Hematopoietic multipotent progenitor cell treated with erythropoietin and hydrocortisone succinate and interleukin-3 and kit ligand, for 15 days (in vitro differentiated cells): ENCODE measurements around the gene KCNAB2.
A peak's percentile ranks its signal among the peaks of the same experiment; 100 is the strongest.

ENCODE experiments used
- DNase-seq: peaks from one replicate; pipeline ENCODE4 v3.0.0-alpha.2; 2015; ENCODE audit warnings: low spot score

Gene KCNAB2

DNA sequence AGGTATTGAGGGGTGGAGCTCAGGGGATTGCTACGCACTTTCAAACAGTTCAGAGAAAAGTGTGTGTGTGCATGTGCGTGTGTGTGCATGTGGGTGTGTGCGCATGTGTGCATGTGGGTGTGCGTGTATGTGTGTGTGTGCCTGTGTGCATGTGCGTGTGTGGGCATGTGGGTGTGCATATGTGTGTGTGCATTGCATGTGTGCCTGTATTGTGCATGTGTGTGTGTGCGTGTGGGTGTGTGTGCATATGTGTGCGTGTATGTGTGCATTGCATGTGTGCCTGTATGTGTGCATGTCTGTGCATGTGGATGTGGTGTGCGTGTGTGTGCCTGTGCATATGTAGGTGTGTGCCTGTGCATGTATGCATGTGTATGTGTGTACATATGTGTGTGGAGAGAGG lies 12.6 kb upstream of the KCNAB2 start:
- DNase-seq: no peak

DNA sequence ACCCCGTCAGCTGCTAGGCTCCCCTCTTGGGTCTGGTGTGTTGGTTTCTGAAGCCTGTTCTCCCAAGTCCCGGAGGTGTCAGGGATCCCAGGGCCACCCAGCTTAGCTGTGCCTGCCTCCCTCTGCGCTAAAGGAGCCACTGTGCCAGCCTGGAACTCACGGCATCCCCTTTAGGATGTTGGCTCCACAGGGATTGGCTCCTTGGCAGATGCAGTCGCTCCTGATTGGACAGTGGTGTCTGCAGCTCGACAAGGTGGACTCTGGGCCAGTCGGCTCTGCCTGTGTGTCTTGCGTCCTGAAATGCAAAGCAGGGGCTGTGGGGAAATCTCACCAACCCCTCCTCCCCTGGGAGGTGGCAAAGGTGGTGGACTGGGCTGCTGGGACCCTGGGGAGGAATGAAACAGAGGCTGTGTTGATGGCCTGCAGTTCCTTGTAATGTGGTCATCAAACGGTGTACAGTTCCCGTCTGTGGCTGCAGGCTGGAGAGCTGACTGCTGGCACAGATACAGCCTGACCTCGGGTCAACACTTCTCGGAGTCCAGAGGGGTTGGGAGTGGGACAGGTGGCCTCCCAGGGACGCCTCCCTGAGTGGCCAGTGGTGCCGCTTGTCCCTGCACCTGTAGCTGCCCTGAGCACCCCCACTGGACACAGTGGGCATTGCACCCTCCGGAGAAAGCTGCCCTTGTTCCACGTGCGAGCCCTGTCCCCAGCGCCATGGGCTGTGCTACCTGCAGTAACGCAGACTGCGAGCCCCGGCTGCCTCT lies 11.5 kb upstream of the KCNAB2 start:
- DNase-seq: peak; percentile 10

DNA sequence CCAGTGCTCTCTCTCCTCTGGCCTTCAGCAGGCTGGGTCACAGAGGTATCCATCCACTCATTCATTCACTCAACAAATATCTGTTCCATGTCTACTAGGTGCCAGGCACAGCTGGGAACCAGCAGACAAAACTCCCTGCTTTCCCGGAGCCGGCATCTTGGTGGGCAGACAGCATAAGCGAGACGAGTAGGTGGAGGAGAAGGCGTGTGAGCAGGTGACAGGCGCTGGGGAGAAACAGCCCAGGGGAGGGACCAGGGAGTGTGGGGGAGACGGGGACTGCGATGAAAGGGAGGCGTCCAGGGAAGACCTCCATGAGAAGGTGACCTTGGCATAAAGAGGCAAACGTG lies 11.0 kb upstream of the KCNAB2 start:
- no peak for DNase-seq

DNA sequence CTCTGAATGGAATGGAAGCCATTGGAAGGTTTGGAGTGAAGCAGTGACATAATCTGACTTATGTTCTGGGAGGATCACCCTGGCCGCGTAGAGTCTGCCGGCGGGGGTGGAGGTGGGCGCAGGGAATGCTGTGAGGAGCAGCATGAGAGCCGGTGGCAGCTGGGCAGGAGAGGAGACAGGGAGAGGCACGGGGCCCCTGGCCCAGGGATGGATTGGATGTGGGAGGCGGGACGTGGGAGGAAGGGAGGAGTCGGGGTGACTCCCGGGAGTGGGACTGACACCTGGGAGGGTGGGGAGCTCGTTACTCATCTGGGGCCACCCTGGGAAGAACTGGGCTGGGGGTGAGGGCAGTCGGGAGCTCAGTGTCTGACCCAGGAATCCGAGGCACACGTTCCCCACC lies 10.4 kb upstream of the KCNAB2 start:
- DNase-seq: no peak

DNA sequence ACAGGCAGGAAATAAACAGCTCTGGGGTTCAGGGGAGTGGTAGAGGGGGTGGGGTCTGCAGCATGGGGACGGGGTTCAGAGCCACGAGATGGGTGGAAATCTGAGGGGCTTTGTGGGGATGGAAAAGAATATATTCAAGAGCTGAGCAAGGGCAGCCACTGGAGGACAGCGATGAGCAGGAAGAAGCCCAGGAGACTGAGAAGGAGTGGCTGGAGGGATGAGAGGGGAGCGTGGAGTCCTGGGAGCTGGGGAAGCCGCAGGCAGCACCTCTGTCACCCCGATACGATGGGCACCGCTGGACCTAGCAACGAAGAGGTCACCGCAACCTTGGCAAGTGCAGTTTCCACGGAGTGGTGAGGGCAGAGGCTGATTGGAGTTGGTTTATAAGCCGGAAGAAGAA lies 10.0 kb upstream of the KCNAB2 start:
- DNase-seq: no peak

DNA sequence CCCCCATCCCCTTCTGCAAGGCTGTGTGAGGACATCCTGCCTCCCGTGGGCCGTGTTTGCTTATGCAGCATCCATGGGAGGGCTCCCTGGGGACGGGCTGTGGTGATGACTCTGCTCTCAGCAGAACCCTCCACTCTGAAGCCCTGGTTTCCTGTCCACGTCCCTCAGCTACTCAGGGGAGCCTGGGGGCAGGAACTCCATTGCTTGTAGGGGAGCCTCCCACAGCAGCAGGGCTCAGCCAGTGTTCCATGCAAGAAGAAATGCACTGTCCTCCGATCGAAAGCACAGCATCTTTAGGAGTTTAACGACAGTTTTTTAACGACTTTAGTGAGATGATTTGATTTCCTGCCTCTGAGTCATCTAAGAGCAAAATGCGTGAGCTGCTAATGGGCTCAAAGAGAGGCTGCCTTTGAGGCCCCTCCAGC lies 8.3 kb upstream of the KCNAB2 start:
- no peak for DNase-seq

DNA sequence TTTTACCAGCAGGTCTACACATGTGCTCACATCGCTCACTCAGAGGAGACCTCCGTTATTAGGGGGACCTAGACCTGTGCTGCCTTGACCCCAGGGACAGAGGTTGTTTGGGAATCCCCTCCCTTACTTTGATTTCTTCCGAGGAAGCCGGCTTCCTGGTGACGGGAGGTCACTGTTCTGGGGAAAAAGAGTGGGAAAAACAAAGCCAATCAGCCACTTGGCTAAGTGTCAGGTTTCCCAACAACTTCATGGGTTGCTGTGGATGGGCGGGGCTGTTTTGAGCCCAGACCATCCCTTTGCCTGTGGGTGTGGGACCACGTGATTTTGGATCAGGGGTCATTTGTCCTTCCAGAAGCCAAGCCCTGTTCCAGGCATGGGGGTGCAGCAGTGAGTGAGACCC lies 7.1 kb upstream of the KCNAB2 start:
- no peak for DNase-seq

DNA sequence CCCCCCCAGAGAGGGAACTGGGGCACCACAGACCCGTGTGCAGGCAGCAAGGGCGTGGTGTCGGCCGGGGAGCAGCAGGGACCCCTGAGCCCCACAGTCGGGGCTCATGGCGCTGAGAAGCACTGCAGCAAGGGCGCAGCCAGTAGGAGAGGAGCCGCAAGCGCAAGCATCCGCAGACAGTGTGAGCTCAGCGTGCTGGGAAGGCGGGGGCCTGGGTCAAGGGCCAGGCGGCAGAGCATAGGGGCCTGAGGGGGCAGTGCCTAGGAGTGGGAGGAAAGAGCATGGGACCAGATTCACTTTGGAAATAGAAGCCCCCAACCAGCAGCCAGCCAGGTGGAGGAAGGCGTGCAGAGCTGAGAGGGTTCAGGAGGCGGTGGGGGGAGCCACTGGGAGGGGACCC lies 6.7 kb upstream of the KCNAB2 start:
- no peak for DNase-seq

DNA sequence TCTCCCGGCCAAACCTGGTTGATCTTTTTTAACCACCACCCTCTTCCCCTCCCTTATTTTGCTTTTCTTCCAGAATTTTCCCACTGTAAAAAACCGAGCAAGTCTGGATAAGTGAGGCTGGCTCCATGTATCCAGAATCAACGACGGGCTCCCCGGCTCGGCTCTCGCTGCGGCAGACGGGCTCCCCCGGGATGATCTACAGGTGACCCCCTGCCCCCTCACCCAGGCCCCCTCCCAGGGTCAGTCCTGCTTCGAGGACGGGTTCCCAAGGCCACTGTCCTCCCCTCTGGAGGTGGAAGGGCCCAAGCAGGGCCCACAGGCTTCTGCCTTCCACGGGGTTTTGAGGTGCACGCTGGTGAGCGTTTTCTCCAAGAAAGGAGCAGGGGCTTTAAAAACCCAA lies 5.2 kb upstream of the KCNAB2 start:
- no peak for DNase-seq

DNA sequence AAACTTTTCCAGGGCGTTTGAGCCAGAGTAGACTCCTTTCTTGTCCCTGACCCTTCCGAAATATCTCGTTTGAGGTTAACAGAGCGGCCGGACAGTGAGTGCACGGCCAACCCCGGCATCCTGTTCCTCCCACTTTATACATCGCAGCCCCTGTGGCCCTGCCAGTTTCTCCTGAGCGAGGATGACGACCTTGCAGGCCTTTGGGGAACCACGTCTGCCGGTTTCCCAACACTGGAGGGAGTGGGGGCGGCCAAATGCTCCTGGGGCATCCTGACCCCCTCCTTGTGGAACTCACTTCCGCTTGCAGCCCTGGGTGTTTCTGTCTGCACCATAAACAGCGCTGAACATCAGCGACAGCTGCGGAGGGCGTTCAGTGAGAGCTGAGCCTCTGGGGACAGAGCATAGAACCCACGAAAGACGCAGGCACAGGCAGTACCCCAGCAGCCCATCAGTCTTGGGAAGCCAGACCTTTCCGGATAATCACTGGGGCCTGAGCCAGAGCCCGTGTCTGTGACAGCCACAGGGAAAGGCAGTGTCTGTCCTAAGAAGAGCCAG lies 4.8 kb upstream of the KCNAB2 start:
- DNase-seq: no peak

DNA sequence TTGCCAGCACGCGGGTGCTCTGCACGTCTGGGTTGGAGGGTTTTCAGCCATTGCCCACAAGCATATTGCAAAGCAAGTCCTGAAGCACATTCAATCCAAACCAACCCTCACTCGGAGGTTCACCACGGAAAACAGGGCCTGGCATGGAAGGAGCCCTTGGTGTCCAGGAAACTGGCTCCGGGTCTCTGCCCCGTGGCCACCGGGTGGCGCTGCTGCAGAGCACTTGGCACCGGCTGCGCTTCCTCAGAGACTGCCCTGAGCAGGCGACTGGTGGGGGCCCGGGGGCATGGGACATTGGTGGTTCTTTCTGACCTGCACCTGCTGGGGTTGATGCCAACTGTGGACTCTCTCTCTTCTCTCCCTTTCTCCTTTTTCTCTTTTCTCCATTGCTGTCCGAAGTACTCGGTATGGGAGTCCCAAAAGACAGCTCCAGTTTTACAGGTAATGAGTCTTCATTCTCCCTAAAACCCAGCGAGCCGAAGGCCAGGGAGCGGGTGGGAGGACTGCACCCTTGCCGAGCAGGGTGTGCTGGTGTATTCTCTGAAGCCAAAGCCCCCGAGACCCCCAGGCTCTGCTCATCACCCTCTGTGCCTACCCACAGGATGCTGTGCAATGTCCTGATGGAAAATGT lies 4.1 kb upstream of the KCNAB2 start:
- DNase-seq: no peak

DNA sequence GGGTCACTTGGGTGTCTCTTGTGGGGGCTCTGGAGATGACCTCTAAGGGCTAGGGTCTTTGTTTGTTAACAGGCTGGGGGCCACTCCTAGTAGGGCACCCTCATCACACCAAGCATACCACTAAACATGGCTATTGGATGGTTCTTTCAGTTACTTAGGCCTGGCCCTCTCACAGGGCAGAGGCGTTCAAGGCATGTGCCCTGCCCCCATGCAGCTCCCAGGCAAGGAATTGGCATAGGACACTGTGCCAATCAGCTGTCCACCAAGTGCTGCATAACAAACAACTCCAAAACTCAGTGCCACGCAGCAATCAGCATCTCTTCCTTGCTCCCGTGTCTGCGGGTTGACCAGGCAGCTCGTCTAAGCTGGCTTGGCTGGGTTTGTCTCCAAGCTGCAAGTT lies 2.1 kb upstream of the KCNAB2 start:
- no peak for DNase-seq

DNA sequence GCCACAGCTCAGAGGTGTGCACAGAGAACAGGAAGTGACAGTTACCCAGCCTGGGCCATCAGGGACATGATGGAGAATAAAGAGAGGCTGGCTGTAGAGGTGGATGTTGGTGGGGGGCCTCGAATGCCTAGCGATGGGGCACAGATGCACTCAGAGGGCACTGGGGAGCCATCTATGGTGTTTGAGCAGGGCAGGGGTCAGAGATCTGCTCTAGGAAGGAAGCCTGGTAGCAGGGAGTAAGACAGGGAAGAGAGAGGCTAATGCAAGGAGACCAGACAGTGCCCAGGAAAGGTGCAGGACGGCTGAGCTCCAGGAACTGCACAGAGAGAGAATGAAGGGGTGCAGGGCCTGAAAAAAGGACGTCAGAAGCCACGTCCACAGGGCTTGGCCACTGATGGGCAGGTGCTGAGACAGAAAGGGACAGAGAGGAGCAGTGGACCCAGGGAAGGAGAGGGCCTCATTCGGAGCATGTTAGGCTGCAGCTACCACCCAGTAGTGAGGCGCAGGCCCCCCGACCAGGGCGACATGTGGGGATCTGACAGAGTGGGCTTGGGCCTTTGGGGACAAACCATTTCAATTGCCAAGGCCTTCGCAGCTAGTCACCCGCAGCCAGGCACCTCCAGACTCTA lies 1.1 kb upstream of the KCNAB2 start:
- no peak for DNase-seq

DNA sequence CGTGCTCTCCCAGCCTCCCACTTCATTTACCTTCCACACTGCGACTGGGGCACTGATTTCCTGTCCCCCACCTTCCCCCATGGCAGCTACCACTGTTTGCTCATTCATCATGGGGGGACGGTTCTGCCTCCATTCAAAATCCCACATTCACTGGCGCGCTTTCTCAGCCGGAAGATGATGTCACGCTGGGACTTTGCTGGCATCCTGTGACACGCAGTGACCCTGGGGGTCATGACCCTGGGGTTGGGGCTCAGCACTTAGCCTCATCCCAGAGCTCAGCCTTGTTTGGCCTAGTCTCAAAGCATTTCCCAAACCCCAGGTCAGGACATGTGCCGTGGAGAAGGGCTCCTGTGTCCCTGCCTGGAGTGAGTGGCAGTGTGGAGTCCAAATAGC lies 582 bp upstream of the KCNAB2 start:
- DNase-seq: no peak

DNA sequence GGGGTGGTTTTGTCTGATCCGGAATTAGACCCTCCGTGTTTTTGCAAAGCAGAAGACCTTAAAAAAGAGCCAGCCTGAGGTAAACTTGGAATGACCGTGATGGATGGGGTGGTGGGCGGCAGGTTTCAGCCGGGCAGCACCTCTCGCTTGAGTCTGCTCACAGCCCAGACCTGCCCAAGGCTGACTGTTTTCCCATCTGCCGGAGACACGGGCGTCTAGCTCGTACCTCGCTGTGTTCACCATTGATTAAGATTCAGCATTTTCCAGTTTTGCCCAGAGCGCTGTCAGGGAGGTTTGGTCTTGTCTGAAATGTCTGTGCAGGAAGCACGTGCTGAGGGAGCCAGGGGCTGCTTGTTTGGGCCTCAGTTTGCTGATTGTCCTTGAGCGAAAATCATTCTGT lies 591 bp downstream of the KCNAB2 start:
- no peak for DNase-seq

DNA sequence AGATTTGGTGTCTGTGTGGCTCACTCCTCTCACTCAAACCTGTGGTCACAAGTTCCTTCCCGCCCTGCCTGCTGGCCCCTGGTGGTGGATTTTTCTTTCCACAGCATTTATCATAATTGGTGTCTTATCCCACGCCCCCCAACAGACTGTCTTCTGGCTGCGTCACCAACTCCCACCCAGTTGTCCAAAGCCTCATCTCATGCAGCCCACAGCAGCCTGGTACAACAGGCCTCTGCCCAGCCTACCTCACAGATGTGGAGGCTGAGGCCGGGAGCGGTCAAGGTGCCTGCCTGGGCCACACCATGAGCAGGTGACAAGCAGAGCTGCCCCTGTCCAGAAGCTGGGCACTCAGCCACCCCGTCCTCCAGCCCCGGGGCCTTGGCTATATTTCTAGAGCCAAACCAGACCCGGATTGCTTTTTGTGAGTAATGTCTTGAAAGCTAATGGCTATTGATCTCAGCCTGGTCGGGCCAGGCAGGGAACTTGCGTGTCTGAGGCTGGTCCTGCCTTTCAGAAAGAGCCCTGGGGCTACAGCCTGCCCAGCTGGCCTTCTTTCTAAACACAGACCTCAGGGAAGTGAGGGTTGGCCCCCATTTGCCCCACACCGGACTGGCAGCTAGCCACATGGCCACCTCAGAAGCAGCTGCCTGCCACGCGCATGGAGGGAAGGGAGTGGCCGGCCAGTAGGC lies 2.6 kb downstream of the KCNAB2 start:
- DNase-seq: no peak

DNA sequence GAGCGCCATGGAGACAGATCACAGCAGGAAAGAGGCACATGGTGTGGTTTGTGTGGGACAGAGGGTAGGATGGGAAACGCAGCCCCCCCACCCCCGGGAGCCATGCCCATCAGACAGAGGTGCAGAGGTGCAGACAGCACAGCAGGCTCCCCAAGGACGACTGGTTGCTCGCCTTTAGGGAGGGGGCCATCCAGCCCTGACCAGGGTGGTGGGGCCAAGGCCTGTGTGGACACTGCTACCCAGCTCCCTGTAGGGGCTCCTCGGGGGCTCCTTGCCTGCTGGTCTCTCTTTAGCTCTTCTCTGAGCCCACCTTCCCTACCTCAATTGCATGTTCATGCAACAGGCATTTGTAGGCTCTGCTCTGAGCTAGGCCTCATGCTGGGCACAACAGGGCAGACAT lies 3.7 kb downstream of the KCNAB2 start:
- no peak for DNase-seq

DNA sequence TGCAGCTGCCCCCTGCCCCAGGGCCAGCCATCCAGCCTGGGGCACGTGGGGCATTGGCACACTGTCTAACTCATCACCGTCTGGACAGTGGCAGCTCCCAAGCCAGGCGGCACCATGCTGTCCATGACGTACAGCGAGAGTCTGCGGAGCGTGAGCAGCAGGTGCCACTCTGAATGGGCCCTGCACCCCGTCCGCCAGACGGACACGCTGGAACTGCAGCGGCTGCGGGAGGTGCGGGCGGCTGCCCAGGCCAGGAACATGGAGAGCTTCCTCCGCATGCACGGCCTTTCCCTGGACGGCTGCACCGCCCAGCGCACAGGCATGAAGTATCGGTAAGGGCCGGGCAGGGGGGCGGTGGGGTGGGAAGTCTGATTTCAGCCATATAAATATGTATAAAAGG lies 5.7 kb downstream of the KCNAB2 start:
- DNase-seq: no peak

DNA sequence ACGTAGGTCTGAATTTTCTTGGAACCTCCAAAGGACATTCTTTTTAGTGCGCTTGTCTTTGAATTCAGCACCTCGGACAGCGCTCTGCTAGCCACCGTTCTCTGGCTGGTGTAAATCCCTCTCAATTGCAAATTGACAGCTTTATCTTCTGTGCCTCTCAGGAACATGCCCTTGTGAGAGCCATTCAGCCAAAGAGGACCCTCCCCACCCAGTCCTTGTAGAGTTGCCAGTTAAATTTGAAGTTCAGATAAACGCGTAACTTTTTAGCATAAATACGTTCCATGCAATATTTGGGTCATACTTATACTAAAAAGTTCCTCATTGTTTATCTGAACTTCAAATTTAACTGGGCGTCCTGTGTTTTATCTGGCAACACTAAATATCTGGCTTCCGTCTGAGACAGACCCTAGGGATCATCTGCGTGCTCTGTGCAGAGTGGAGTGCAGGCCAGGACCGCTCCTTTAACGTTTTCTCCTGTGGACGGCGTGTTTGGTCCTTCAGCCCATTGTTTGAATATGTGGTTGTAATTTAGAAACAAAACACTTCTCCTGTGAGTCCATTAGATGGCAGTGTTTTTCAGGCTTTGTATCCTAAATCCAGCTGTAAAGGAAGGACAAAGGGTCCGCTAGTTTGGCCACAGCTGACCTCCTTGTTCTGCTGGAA lies 7.0 kb downstream of the KCNAB2 start:
- DNase-seq: peak; percentile 35

DNA sequence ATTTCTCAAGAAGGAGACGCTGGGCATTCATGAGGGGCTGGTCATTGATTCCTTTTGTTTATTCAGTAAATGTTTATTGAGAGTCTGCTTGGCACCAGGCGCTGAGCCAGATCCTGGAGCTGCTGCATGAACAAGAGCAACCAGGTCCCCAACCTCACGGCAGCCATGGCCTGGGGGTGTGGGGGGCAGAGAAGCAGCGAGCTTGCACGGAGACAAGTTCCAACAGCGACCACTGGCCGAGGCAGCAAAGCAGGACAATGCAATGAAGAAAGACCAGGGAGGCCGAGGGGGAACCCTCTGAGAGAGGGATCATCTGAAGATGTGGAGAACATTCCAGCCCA lies 7.5 kb downstream of the KCNAB2 start:
- DNase-seq: no peak

DNA sequence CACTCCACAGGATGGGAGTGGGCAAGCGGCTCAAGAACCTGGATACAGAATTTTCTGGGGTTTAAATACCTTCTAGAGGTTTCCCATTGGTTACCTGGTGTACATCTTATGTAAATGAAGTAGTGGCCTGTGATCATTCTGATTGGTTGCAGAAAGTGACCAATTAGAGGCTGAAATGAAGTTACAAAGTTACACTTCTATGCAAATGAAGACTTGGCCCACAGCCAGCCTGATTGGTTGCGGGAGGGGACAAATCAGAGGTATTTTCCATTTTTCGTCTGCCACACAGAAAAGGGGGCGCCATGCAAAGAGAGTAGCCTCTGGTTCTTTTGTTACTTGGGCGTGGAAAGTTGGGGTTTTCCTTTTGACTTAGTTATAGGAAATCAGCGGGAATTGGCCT lies 8.9 kb downstream of the KCNAB2 start:
- DNase-seq: no peak

DNA sequence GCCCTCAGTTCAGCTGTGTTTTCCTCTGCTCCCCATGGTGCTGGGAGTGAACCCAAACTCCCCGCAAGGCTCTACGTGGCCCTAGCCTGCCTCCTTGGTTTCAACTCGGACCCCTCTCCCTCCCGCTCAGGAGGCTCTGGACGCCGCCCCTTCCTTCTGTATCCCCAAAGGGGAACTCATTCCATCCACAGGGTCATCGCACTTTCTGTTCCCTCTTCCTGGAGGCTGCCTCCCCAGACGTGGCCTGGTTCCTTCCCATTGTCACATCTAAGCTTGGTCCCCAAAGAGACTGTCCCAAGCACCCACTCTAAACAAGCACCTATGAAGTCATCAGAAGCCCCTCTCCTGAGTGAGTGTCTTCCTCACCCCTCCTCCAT lies 10.9 kb downstream of the KCNAB2 start:
- DNase-seq: no peak
